ENCODE measurements around the gene PADI1.
A peak's percentile ranks its signal among the peaks of the same experiment; 100 is the strongest.
"Not testable (repeated sequence)": the region's sequence is repeated elsewhere in the genome, so short reads cannot be mapped to it uniquely, and the experiment has no call there.

Gene PADI1

GRCh38 chr1:17239420-17239819 lies 34.5 kb downstream of the PADI1 start:
- no peaks in the 10 kb centered on the region for H3K4me1 ChIP-seq (ENCODE audit: insufficient read depth, low read length)
- ATAC-seq (ENCODE audit: insufficient read depth, low read depth) = peak; percentile 65

DNA sequence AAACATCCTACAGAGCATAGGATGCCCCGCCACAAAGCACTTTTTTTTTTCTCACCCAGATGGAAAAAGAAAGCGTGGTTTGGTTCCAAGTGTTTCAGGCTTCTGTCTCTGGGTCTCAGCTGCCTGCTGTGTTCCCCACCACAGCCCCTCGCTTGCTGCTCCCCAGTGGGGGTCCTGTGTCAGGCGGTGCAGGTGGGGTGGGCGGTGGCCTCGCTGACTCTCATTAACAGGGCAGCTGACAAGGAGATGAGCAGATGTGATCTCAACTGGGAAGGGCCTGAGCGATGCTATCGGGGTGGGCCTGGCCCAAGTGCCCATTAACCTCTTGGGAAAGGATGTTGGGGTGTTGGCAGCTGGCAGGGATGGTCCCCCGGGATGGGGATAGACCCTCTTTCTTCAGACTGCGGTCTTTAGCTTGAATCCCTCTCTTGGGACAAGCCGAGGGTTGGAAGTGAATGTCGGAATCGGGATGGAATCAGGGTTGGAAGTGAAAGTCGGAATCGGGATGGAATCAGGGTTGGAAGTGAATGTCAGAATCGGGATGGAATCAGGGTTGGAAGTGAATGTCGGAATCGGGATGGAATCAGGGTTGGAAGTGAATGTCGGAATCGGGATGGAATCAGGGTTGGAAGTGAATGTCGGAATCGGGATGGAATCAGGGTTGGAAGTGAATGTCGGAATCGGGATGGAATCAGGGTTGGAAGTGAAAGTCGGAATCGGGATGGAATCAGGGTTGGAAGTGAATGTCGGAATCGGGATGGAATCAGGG lies 36.3 kb downstream of the PADI1 start:
- not testable (repeated sequence) for DNase-seq; H3K79me2 ChIP-seq (ENCODE audit: insufficient read depth, low read length); H3K4me1 ChIP-seq (ENCODE audit: insufficient read depth, low read length); H3K9ac ChIP-seq (ENCODE audit: low read depth, low read length); H4K20me1 ChIP-seq (ENCODE audit: insufficient read depth, low read length); H3K27ac ChIP-seq (ENCODE audit: low read length); H3K4me2 ChIP-seq (ENCODE audit: insufficient read depth, low read length); H2AFZ ChIP-seq (ENCODE audit: low read depth, low read length); H3K36me3 ChIP-seq (ENCODE audit: insufficient read depth, low read length); ATAC-seq (ENCODE audit: insufficient read depth, low read depth); H3K4me3 ChIP-seq (ENCODE audit: low read depth in 1 of 2, low read length in 2 of 2); H3K9me3 ChIP-seq (ENCODE audit: insufficient read depth, low read length, severe bottlenecking)
- peaks cover 24% of the 10 kb centered on the region for H3K27me3 ChIP-seq (ENCODE audit: insufficient read depth, low read length, poor library complexity)

More at GRCh38 chr1:17239420-17239819, 34.5 kb downstream of the PADI1 start:
- no peak overlapping the region for H2AFZ ChIP-seq (ENCODE audit: low read depth, low read length)
- no peak for TF ChIP-seq CTCF (IDR thresholded peaks at IDR 0.05; ENCODE audit: borderline replicate concordance, extremely low read depth, low read length, poor library complexity, severe bottlenecking)
- no peak for TF ChIP-seq EZH2 (IDR thresholded peaks at IDR 0.05; ENCODE audit: borderline replicate concordance, low read depth, low read length, severe bottlenecking)
- peak; percentile 56 for DNase-seq
- no peaks in the 10 kb centered on the region for H3K9me3 ChIP-seq (ENCODE audit: insufficient read depth, low read length, severe bottlenecking)
- no peak overlapping the region for H3K4me3 ChIP-seq (ENCODE audit: low read depth in 1 of 2, low read length in 2 of 2)
- no peak overlapping the region for H3K4me2 ChIP-seq (ENCODE audit: insufficient read depth, low read length)
- H3K9ac ChIP-seq (ENCODE audit: low read depth, low read length) = no peak overlapping the region
- H3K27ac ChIP-seq (ENCODE audit: low read length) = no peak overlapping the region
- H3K36me3 ChIP-seq (ENCODE audit: insufficient read depth, low read length) = no peaks in the 10 kb centered on the region
- H3K27me3 ChIP-seq (ENCODE audit: insufficient read depth, low read length, poor library complexity) = peaks cover 10% of the 10 kb centered on the region
- peaks cover 8% of the 10 kb centered on the region; the same call in 1 of the 2 replicates for H4K20me1 ChIP-seq (ENCODE audit: insufficient read depth, low read length)
- no peaks in the 10 kb centered on the region for H3K79me2 ChIP-seq (ENCODE audit: insufficient read depth, low read length)

GRCh38 chr1:17241780-17242074 lies 36.8 kb downstream of the PADI1 start:
- H3K9ac ChIP-seq (ENCODE audit: low read depth, low read length); H3K4me3 ChIP-seq (ENCODE audit: low read depth in 1 of 2, low read length in 2 of 2); H3K4me1 ChIP-seq (ENCODE audit: insufficient read depth, low read length); ATAC-seq (ENCODE audit: insufficient read depth, low read depth); H3K36me3 ChIP-seq (ENCODE audit: insufficient read depth, low read length); DNase-seq; H3K9me3 ChIP-seq (ENCODE audit: insufficient read depth, low read length, severe bottlenecking); H3K4me2 ChIP-seq (ENCODE audit: insufficient read depth, low read length); H3K79me2 ChIP-seq (ENCODE audit: insufficient read depth, low read length); H4K20me1 ChIP-seq (ENCODE audit: insufficient read depth, low read length); H2AFZ ChIP-seq (ENCODE audit: low read depth, low read length); H3K27ac ChIP-seq (ENCODE audit: low read length): not testable (repeated sequence)
- H3K27me3 ChIP-seq (ENCODE audit: insufficient read depth, low read length, poor library complexity) = peaks cover 29% of the 10 kb centered on the region

DNA sequence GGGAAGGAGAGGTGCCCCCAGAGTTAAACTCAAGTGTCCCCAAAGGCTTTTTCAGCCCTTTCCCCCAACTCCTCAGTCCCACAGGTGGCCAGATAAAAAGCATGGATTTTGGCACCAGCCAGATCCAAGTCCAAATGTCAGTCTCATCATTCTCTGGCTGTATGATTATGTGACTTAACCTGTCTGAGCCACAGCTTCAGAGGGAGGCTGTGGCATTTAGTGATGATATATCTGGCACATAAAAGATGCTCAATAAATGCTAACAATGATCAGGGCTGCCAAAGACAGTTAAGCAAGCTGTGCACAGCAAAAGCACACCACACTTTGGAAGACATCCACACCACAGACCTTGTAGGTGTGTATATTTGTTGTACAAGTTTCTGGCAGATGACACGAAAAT lies 38.3 kb downstream of the PADI1 start:
- TF ChIP-seq CTCF (IDR thresholded peaks at IDR 0.05; ENCODE audit: borderline replicate concordance, extremely low read depth, low read length, poor library complexity, severe bottlenecking) = no peak
- no peak for TF ChIP-seq EZH2 (IDR thresholded peaks at IDR 0.05; ENCODE audit: borderline replicate concordance, low read depth, low read length, severe bottlenecking)
- H3K4me2 ChIP-seq (ENCODE audit: insufficient read depth, low read length) = no peak overlapping the region
- no peaks in the 10 kb centered on the region for H3K9me3 ChIP-seq (ENCODE audit: insufficient read depth, low read length, severe bottlenecking)
- H3K4me3 ChIP-seq (ENCODE audit: low read depth in 1 of 2, low read length in 2 of 2) = no peak overlapping the region
- H2AFZ ChIP-seq (ENCODE audit: low read depth, low read length) = no peak overlapping the region
- ATAC-seq (ENCODE audit: insufficient read depth, low read depth) (no peak), DNase-seq (no peak)
- no peaks in the 10 kb centered on the region for H3K36me3 ChIP-seq (ENCODE audit: insufficient read depth, low read length)
- no peaks in the 10 kb centered on the region for H3K79me2 ChIP-seq (ENCODE audit: insufficient read depth, low read length)
- H3K4me1 ChIP-seq (ENCODE audit: insufficient read depth, low read length) = no peaks in the 10 kb centered on the region
- H4K20me1 ChIP-seq (ENCODE audit: insufficient read depth, low read length) = no peaks in the 10 kb centered on the region; the same call in 1 of the 2 replicates
- no peak overlapping the region for H3K9ac ChIP-seq (ENCODE audit: low read depth, low read length)
- peaks cover 37% of the 10 kb centered on the region for H3K27me3 ChIP-seq (ENCODE audit: insufficient read depth, low read length, poor library complexity)
- no peak overlapping the region for H3K27ac ChIP-seq (ENCODE audit: low read length)
